SHP77 (cell line): ENCODE data around the gene DDX31.

ENCODE experiments used
- DNase-seq, 2 experiments: peaks; one replicate each; lab custom pipeline; 2025; lab: John Stamatoyannopoulos, UW

Gene DDX31

DNA sequence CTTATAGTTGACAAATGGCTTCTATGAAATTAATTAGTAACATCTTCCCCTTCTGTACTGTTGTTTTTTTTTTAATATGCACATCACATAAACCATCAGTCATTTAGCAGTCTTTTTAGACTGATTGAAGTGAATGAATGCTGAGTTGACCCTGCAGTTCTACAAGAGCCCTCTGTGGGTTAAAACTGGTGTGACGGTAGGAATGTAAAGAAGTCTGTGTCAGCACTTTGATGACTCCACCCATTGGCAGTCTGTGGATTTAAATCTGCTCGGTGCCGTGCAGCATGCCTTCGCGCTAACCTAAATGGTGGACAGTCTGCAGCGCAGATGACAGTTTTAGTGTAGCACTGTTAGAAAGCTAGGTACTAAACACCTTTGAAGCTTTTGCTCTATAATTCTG, 3.6 kb upstream of the DDX31 start:
- DNase-seq = no peak

DNA sequence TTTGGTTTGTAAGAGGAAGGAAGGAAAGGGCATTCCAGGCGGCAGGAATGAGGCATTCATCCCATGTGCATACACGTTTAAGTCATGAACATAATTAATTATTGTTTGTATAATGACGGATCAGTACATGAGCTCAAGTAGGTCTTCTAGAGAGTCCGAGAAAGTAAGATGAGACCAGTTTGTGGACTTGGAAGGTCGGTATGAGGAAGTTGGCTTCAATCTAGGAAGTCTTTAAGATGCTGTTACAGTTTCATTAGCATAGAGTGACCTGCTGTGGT, 2.6 kb upstream of the DDX31 start:
- no peak for DNase-seq

DNA sequence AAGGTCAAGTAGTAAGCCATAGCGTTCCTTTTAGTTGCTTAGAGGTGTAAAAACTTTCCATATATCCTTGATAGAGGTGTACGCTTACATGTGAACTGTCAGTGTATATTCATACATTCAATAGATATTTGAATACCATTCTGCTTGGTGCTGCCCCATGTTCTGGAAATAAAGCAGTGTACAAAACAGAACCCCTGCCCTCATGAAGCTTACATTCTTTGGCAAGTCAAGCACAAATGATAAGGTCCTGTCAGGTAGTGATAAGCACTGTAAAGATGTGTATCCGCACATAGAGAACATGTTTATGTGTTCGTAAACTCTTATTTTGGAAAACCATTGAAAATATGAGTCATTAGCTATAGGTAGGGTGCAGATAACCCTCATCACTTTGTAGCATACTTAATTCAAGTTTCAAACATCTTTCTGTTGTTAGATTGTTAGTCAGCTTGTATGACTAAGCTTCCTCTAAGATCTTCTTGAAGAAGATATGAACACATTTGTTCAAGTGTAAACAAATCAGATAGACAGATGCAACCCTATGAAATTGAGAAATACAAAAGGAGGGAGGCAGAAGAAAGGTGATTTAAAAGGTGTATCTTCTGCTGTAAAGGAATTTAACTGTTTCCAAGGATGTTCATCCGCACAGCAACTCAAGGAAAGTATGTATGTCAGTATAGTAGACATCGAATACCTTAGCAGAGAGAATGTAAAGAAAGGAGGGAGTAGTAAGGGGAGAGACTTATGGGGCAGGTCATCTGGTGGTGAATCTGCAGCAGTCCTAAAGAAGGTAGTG, 2.0 kb upstream of the DDX31 start:
- DNase-seq = no peak

DNA sequence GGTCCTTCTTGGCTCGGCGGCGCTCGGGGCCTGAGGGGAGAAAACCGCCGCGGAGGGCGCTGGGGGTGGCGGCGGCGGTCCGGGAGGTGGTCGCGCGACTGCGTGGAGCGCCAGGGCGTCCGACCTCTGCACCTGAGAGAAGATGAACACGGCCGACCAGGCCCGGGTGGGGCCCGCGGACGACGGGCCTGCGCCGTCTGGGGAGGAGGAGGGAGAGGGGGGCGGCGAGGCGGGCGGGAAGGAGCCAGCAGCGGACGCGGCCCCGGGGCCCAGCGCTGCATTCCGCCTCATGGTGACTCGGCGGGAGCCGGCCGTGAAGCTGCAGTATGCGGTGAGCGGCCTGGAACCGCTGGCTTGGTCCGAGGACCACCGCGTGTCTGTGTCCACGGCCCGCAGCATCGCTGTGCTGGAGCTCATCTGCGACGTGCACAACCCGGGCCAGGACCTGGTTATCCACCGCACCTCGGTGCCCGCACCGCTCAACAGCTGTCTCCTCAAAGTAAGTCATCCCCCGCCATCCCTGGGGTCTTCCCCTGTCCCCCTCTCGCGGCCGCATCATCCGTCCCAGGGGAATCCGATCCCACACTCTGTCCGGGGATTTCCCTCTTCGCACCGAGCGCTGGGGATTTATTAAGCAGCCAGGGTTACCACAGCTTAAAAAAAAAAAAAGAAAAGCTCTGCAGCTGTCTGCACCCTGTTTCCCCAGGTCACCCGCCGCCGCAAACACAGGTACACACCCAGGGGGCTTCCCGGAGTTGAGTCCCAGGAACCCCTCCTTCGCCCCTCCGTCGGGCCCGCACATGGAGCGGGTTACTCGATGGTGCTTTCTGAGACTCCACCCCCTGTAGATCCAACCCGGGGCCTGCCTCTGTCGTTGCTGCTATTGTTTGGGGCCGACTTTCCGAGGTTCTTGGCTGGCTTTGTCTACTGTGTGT, 941 bp upstream of the DDX31 start, which contains the start of gene GTF3C4:
Gene GTF3C4, plus strand, starts transcription at position 8 of the 935 bp plus-strand sequence. Its CDS starts 135 bp downstream, at position 143.
- DNase-seq = no peak

DNA sequence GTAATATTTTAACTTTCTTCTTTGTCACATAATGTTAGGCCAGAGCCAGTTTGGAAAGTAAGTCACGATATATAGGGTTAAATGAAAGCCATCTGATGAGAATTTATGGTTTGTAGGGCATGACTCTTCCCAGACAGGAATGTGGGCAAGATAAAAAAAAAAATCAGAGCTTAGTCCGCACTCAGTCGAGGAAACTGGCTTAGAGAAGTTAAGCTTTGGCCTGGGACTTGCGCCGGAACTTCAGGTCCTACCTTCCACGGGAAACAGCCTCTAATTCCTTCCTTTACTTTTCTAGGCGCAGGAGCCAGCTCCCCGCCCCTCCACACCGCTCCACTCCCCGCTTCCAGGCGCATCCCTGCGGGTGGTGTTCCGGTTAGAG, 475 bp downstream of the DDX31 start:
- peak in 1 of 2 experiments; percentile 66 for DNase-seq

DNA sequence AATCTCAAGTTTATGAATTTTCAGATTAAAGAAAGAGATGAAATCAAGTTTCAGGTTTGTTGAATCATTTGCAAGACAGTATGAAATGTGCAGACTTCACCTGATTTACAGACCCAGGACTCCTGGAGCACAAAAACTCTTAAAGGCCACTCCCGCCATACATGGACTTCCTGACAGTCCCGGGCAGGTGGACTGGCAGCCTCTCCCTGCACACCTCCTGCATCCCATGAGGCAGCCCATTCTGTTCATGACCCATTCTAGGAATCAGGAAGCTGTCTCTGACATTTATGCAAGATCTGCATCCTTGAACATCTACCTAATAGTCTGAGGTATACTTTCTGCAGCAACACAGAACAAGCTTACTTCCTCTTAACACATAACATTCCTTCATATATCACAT, 5.9 kb downstream of the DDX31 start:
- DNase-seq = no peak

DNA sequence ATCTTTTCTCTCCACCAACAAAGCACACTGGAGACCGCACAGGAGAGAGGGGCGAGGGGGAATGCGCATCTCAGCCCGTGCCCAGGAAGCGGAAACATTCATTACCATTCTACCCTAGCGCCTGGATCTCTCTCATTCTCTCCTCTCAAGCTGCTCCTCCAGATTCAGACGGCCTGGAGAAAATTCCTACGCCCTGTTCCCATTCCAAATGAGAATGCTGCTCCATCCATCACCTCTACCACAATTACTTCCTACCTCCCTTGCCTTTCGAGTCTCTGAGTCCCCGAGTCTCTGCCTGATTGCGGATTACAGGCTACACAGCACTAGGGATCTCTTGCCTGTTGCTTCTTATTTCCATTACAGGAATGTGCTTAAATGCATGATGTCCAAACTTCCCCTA, 6.7 kb downstream of the DDX31 start:
- no peak for DNase-seq

DNA sequence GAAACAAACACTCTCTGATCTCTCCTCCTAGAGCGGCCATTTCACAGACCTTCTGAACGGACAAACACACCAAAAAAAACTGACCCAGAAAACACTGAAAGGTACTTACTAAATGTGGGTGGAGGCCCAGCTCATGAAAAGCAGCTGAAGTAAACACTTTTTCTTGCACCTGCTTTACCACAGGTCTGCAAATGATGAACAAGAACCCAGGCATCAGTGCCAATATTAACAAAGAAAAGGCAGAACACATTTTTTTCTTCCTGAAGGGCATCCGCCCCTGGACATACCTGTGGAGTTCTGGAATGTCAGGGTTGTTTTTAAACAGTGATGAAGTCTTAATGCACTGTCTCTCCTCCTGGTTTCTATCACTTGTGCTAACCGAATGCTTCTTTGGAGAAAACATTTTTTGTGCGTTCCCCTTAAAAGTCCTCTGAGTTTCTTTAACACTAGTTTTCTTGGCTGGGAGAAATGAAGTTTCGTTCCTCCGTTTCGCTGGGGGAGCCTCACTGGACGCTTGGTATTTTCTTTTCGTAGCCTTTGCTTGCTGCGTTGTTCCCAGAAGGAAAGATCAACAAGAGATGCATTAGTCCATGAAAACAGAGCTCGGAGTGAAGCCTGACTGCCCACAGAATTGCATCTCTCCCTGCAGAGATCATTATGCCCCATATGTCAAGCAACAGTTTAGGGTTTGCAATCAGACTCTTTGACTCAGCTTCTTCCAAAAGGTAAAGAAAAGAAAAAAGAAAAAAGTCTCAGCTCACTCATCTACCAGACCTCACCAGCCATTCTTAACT, 7.4 kb downstream of the DDX31 start:
- no peak for DNase-seq

DNA sequence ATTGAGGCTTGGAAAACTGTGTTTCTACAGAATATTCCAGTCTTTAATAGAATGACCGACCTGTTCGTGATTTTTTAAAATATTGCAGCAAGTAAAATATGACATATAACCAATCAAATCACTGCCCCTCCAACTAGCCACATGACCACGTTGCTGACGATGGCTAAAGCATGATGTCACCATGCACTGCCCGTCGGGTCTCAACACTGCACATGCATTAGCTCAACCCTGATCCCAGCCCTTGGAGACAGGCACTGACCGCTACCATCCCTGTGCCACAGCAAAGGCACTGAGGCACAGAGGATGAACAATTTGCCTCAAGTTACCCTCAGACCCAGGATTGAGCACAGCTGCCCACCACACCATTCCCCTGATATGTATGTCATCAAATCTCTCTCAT, 13.5 kb downstream of the DDX31 start:
- DNase-seq = no peak

DNA sequence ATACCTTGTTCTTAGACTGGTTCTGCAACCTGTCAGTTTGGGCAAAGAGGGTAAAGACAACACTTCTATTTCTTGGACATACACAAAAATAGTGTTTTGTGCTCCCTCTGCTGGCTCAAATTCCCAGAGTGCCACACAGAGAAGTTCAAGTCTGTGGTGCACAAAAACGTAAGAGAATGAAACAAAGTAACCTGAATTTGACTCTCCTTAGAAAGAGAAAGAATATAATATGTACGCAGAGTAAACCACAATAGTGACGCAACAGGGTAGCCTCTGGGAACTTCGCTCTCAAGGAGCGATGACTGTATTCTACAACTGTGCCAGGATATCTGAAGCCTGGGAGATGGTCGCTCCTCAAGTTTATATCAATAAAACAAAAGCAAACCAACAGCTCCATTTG, 18.5 kb downstream of the DDX31 start:
- DNase-seq = no peak

DNA sequence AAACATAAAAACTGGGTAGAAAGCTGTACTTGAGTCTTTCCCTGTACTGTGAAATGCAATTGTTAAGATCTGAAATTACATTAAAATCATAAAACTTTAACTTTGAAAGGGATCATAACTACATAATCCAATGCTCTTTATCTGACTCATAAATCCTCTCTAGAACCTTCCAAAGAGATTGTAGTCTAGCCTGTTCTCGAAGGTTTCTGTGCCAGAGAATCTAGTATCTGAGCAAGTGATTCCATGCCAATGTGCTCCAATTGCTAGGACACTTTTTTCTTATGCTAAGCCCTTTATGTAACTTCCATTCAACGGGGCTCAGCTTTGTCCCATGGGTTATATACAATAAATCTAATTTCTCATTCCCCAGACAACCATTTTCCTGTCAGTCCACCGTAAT, 21.1 kb downstream of the DDX31 start:
- no peak for DNase-seq

DNA sequence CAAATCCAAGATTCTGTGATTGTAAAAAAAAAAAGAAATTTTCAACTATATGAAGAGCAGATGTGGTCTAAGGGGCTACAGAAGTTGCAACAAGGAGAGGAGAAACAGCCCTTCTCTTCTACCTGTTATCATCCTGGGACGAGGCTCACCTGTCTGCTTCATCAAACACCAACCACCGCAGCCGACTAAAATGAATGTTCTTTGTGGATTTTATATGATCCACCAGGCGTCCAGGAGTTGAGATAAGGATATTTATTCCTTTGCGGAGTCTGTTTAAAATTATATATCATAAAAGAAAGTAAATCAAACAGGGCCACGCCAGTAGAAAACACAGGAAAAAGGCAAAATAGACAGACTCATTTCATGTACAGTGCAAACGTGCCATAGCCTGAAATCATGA, 21.5 kb downstream of the DDX31 start:
- no peak for DNase-seq

DNA sequence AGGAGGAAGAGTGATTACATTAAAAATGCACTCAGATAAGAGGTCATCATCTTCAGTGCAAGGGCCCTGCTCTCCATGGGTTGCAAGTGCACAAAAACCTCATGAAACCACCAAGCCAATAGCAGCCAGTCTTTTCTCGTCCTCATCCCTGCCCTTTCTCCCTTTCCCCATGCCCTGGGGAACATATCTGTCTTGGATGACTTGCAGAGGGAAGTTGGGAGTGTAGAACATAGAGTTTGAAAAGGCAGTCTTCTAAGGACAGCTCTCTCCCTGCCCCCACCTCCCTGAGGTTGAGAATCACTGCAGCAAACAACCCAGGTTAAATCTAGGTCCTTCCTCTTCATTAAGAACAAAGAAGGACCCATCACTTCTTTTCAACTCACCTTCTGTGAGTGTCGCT, 22.0 kb downstream of the DDX31 start:
- DNase-seq = no peak

DNA sequence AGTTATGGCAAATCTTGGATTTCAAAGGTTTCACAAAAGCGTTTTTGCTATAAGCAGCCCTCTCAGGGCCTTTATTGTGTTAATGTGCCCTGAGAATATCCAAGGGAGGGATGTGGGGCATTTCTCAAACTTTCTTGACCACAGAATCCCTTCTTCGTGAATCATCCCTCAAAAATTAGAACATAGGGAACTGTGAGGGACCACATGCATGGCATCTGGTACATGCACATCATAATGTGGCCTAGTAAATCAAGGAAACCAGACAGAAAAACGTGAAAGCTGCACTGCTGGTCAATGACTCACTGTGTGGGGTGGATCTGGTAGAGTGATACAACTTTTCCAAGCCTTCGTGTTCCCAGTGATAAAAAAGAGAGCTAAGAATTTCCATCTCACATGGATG, 22.4 kb downstream of the DDX31 start:
- DNase-seq = no peak

DNA sequence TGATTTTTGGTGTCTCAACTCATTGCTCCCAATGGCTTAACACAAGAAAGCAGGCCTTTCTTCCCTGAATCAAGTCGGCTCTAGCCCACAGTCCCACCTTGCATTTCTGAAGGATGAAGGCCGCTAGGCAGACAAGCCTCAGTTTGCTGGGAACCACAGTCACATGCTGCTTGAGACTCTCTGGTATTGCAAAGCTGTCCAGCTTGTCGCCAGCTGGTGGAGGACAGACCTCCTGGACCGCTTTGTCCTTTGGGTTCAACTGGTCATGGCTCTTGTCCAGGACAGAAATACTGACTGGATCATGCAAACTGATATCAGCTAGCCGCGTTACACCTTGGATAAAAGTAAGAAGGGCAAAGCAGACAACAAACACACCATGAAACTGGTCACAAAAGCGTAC, 23.1 kb downstream of the DDX31 start:
- DNase-seq = no peak

DNA sequence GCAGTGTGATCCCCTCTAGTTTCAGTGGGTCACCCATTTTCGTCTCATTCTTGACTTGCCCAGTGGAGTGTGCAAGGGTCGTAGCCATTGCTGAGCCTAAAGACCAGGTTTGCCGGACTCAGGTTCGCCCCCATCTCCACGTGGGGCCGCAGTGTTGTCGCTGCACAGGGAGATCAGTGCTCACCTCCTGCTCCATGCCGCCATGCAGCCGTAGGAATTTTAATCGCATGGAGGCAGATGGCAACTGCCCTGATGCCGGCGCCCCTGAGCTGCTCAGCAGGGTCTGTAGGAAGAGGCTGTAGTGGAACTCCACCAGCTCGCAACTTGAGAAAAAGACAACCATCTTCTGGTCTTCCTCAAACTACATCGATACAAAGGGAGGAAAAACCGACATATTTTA, 24.1 kb downstream of the DDX31 start:
- DNase-seq = no peak

DNA sequence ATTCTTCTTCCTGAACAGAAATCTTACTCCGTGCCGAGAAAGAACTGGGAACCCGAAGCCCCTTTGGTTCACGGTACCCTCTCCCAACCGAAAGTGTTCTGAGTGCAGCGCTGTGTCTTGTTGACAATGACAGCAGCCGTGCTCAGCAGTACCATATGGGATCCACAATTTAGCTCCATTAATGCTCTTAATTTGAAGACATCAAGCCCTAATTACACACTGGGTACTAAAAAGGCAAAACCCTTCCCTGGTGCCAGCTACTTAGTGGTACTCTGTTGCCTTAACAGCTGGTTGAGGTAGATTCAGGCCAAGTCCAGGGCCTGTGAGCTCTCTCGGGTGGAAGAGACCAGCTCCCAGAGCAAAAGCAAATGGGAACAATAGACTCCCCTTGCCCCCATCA, 24.5 kb downstream of the DDX31 start:
- DNase-seq = no peak

DNA sequence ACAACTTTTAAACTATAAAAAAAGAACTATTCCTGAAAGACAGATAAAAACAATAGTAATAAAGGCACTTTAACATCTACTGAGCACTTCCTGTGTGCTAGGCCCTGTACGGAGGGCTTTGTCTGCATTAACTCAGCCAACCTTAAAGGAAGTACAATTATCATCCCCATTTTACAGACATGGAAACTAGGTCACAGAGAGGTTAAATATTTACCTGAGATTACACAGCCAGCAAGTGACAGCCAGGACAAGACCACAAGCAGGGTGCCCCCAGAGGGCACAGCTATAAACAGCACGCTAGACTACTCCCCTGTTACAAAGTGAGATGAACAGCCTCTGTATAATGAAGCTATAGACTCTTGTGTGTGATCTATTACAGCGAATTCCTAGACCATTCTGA, 25.5 kb downstream of the DDX31 start:
- peak in 1 of 2 experiments; percentile 9 for DNase-seq

DNA sequence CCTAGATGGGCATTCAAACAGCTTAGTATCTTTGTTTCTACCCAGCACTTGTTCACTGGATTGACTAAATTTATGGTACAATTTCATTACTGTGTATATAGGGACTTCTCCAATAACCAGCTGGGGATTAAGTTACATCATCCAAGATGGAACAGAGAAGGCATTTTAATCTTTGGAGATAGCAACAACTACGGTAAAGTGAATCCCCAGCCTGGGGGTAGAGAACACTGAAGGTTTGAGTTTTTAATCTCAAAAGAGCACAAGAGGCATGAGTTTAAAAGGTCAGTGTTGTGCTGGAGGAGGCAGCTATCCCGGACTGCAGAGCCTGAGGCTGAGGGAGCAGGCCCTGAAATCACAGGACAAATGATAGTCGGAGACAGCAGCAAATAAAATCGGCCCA, 28.6 kb downstream of the DDX31 start:
- DNase-seq = no peak

DNA sequence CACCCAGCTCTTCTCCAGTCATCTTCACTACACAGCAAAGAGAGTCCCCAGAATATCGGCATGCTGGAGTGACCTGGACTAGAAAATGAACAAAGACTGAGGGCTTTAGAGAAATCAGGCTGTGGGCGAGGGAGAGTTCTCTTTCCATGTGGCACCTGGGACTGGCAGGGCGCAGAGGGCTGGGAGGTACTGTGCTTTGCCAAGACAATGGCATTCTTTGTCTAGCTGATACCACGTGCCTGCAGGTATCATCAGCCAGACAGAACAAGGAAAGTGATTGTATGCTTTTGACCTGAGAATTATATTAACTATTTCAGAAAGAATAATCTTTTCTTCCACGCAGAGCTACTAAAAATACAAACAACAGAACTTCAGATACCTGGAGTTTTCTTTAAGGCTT, 30.5 kb downstream of the DDX31 start:
- no peak for DNase-seq

DNA sequence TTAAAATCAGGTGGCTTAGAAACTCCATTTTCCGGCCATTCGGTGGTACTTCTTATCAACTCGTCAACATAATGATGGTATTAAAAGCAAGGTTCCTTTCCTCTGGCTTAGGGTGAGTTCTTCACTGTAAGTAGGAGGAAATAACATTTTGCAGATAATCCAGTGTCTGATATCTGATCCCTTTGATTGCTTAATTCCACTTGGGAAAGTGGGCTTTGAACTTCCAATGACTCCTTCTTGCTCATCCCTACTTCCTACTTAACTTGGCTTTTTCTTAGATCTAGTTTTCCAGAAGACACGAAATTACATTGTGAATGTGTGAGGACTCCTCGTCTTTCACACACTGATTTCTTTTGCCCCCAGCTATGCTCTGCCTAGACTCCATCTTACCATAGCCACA, 31.5 kb downstream of the DDX31 start:
- no peak for DNase-seq

DNA sequence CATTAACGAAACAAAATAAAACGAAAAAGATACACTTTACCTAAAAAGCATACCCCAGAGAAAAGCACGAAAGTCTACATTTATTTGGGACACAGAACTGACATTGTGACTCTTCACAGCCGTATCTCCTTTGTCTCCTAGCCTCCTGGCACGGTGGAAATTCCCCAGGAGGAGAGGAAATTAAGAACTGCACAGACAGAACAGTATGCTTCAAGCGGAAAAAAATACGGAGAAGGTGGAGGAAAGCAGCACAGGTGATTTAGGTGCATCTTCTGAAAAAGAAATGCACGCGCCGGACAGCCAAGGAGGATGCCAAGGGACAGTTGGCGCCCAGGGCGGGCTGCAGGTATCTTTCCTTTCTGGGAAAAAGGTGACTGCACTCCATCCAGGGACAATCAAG, 32.0 kb downstream of the DDX31 start:
- no peak for DNase-seq

DNA sequence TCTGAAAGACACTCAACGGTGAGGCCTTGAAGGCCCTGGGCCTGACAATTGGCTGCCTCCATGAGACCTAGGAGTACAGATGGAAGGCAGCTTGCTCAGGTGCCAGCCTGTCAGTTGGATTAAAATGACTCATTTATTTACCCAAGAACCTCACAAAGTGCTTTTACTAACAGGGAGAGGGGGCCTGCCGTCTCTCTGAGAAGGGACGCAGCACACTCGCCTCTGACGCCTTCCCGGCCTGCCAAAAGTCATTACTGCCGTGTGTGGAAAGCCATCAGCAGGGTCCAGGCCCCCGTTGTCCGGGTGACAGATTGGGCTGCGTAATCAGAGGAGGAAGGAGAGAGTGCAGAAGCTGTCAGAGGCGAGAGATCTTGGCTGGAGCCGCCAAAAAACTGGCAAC, 32.4 kb downstream of the DDX31 start:
- DNase-seq = peak; percentile 81 to 85
